GM18526 (cell line): Measurements from ENCODE around the gene GASK1A.

Experiments used
- POLR2A ChIP-seq: IDR thresholded peaks from 3 replicates; pipeline ENCODE4 v1.6.1; 2011; ENCODE audit not compliant: insufficient read length; ENCODE audit errors: extremely low read depth

GASK1A gene

DNA sequence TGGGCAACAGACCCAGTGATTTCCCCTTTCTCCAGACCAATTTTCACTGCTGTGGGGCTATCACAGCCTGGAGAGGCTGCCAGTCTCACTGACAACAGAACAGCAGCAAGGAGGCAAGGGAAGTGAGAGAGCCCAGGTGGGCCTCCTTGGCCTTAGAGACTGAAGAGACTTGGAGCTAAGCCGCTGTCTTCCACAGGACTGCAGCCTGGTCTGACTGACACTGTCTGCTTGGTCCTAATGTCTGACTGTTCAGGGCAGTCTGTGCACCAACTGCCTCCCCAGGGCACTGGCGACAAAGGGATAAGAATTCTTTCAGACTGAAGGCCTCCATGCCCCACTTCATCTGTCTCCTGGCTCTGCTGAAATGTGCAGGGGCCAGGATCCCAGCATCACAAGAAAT is 115.3 kb downstream of the GASK1A start:
- TF ChIP-seq POLR2A, result no peak

DNA sequence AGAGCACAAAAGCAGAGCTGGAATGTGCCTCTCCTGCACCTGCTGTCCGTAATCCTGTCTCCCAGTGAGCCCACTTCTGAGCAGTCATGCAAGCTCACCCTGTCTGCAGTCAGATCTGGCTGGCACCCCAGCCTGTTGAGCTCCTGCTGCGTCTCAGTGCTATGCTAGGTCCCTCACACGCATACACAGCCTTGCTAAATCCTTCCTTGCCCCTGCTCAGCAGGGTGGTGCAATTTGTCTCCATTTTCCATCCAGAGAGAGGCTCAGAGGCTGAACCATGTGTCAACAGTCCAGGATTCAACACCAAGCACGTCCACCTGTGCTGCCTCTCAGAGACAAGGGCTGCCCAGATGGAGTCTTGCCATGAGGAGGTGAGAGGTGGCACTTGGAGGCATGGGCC is 115.7 kb downstream of the GASK1A start:
- TF ChIP-seq POLR2A, result no peak

DNA sequence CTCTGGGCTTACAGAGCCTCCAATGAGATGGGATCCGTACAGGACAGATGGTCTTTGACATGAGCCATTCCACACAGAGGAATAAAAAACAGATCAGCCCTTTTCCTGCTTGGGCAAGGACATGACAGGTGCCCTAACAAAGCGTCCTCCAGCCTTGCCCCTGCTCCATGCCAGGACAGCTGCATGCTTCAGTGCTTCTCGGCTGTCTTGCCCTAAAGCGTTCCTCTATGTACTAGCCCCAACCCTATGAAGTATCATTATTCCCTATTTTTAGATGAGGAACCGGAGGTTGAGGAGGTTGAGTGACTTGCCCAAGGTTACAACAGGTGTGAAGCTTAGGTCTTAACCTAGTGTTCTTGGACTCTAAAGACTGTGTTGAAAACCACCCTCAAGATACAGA is 116.3 kb downstream of the GASK1A start:
- no peak for TF ChIP-seq POLR2A

DNA sequence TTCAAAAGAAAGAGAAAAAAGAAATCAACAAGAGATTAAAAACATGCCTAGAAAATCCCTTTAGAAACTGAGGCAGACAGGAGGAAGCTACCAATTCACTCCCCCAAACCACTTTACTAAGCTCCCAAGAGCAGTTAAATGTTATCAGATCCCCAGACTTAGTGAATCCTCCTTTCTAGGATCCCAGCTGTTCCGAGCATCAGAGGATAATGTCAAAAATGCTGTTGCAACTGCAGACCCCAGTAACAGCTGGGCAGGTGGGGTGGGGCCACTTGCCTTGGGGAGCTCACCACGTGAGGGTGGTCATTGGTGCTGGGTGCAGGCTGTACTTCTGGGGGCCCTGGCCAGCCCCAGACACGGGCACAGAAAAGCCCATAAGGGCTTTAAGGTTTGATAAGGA is 117.7 kb downstream of the GASK1A start:
- TF ChIP-seq POLR2A, result no peak

DNA sequence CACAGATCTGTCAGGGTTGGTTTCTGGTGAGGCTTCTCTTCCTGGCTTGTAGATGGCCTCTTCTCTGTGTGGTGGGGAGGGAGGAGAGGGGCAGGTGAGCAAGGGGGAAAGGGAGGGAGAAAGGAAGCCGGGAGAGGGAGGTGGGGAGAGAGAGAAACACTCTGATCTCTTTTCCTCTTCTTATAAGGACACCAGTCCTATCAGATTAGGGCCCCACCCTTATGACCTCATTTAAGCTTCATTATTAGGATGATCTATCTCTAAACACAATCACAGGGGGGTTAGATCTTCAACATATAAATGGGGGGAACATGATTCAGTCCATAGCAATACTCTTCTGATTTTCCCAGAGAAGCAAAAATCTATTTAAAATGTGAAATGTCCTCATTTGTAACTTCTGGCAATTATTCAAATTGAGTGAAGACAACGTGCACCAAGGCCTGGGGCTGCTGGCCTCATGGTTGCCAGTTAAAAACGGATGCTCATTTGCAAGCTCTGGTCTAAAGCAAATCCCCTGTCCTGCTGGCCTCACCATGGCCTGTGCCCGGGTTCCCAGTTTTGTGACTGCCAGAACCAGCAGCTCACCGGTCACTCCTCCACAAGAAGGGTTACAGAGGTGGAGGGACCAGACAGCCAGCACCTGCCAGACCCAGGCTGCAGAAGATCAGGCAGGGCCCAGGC is 118.4 kb downstream of the GASK1A start:
- no peak for TF ChIP-seq POLR2A

DNA sequence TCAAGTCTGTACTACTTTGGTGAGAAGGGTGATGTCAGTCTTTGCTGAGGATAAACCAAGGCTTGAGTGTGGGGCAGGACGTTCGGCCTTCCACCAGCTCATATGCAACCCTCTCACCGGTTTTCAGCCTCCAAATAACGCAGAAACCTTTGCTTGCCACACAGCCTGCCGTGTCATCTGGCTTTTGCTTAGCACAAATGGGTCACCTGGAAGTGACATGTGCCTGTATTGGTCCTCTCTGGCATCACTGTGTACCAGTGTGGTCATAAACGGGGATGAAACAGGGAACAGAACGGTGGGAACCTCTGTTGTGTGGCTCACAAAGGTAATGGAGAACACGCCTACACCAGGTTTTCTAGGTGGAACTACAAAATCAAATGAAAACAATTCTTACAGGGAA is 119.7 kb downstream of the GASK1A start:
- no peak for TF ChIP-seq POLR2A

DNA sequence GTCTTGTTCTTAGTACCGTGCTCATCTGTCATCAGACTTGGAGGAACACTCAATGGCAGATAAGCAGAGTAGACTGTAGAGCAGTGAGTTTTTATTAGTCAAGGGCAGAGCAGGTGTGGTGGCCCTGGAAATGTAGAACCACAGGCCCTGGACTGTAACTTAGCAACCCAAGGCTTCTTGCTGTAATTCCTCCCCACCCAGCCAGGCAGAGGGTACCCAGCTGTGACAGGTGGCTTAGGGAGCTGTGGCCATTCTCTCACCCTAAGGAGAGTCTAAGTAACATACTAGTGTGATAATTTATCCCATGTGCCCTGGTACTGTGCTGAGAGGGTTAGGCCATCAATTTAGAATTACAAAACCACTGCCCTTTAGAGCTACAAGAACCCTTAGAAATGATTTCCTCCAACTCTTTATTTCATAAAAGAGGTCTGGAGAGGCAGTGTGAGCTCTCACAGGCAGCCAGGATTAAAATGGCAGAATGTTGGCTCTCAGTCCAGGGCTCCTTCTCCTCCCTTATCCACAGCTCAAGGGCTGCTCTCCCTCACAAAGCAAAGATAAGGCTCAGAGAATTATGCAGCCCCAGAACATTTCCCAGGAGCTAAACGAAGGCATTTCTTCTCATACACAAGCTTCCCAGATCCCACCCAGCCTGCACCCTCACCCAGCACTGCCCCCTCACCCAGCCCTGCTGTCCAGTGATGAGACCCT is 123.8 kb downstream of the GASK1A start:
- no peak for TF ChIP-seq POLR2A

DNA sequence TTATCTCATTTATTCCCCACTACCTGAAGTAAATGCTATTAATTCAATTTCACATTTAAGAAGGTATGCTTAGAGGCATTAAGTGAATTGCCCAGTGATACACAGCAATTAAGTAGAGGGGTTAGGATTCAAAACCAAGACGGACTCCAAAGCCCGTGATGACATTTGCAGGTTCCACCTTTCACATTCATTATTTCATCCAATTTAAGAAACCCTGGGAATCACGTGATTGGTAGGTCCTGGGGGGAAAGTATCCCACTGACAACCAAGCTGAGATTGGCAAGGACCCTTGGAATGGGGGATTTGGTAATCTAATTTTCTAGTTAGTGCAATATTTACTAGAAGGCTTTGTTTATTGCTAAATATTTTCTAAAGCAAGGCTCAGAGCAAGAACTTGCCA is 124.9 kb downstream of the GASK1A start:
- no peak for TF ChIP-seq POLR2A

DNA sequence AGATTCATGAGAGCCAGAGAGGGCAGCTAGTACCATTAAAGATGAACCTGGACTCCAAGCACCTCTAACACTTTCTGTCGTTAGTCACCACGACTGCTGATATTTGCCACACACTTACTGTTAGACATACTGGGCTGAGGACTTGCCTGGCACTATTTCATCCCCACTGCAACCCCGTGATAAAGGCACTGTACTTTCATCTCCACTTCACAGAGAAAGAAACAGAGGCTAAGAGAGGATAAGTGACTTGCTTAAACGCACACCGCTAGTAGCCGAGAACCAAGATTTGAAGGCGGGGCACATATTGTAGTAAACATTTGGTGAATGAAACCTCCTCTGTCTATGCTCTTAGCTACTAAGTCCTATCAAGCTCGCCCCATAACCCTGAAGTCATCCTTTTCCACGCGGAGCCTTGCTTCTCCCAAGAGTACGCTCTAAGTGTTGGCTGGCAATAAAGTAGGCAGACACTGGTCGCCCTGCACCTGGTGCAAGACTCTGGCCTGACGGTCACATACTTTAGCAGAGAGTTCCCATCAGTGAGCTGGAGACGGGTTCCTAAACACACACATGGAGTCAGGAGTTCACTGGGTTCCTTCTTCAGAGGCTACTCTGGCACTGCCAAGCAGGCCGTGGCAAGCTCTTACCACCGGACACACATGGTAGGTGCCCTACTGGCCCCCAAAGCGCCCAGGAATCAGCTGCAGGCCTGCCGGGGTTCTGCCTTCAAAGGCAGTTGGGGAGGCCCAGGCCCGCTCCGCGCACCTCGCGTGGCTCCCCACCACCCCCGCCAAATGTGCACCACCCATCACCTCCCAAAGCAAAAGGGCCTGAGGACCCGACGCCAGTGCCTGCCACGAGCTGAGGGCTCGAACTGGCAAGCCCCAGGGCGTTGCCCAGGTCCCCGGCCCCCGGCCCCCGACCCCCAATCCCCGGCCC is 125.8 kb downstream of the GASK1A start:
- no peak for TF ChIP-seq POLR2A

DNA sequence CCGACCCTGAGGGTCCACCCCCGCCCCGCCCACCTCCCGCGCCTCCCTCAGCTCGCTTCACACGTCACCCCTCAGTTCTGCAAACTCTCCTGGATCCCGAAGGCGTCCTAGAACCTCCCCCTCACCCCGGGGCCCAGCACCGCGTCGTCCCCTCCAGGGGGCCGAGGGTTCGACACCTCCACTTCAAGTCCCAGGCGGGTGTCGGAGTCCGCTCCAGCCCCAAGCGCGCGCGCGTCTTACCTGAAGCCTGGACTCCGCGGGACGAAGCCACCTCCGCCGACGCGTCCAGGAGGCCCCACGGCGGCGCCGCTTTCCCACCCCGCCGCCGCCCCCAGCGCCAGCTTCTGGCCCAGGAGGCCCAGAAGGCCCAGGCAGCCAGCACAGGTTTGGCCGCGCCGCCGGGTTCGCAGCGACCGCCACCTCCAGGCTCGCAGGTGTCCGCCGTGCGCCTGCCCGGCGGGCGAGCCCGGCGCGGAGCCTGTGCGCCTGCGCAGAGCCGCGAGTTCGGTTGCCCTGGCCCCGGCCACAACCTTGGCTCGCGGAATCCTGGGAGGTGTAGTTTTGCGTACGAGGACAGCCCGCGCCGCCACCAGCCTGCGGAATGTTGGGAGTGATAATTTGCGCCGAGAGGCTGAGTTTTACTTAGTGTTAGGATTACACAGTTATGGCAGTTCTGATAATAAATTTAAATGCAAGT is 126.6 kb downstream of the GASK1A start, which contains the start of gene POMGNT2:
POMGNT2 (minus strand) TSS at position 484 of the 697 bp plus-strand sequence. CDS start 24,648 bp downstream, outside the sequence.
- TF ChIP-seq POLR2A, result no peak

DNA sequence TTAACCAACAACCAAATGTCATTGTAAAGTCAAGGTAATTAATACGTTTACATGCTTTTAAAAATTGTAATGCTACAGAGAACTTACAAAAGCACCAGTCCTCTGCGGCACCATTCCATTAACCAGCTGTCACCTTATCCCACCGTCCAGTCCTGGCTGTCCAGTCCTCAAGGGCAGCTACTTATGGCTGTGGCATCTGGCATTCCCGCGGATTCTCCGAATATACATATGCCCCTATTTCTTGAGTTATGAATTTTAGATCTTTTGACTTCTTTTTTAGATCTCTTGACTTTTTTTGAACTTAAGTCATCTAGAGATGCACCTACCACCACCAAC is 127.2 kb downstream of the GASK1A start:
- no peak for TF ChIP-seq POLR2A
